GM21619 (cell line): ENCODE results near the gene LARGE1.

ENCODE experiments used
- ATAC-seq: cut with Tn5 transposase; IDR thresholded peaks from one replicate; pipeline ENCODE4 v1.9.1; 2021; ENCODE audit not compliant: unreplicated experiment

The LARGE1 gene

DNA sequence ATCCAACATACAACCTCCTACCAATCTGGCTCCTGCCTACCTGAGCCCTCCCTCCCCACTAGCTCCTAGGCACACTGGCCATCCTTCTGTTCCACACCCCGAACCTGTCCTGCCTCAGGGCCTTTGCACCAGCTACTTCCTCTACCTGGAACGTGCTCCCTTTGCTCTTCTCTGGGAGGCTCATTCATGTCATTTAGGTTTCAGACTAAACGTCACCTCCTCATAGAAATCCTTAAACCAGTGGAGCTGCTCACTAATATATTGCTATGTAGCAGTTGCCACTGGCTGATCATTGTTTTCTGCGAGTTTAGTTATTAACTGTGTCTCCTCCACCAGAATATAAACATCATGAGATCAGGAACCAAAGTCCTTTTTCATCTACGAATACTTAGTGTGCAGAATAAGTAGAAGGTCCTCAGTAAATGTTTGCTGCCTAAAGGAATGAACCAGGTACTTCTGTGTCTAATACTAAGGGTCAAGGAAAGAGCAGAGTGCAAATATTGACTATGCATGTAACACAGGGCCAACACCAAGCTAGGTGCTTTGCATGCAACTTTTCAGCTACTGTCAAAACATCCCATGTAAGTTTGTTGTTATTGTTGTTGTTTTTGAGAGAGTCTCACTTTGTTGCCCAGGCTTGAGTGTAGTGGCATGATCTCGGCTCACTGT, 584.5 kb downstream of the LARGE1 start:
- no peak for ATAC-seq

DNA sequence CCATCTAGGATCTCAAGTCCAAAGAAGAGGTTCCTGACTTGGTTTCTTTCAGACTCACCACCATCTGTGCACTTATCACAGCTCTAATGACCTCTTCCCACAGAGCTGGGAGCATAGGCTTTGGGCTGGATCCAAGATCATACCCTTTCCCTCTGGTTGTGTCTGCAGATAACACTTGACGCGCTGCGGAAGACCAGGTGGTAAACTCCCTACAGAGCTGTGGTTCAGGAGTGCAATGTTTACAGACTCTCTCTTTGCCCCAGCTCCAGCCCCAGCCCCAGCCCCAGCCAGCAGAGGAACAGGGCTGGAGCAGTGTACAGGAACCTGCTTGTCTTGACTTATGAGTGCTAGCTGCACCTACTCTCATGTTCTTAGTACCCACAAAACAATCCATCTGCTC, 587.7 kb downstream of the LARGE1 start:
- no peak for ATAC-seq

DNA sequence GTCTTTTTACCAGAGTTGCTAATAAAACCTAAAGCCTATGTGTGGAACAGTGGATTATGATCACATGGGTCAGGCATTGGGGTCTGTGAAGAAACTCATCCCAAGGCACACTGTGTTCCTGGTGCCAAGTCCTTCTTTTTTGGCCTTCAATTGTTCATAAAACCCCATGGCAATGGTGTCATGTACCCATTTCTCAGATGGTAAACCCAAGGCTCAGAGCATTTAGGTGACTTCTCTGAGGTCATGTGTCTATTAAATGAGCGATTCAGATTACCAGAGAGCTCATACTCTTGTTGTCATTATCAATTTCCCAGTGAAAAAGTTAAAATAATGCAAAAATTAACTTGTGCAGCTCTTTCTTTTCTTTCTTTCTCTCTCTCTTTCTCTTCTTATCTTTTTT, 589.3 kb downstream of the LARGE1 start:
- ATAC-seq = no peak

DNA sequence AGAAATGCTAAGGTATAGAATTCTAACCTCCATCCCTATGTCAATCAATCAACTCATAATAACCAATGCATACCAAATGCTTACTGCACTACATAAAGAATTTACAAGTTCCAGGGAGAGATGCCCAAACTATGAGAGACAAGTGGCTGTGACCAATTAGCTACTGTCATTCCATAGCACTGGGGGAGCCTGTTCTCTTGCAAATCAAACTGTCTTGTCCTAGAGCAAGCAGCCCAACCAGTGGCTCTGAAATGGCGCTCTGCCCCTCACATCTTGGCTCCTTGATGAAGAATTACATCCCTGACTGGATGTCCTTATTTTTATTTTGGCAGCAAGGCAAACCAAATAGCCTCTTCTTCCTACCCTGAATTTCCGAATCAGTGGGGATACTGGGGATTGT, 589.7 kb downstream of the LARGE1 start:
- no peak for ATAC-seq

DNA sequence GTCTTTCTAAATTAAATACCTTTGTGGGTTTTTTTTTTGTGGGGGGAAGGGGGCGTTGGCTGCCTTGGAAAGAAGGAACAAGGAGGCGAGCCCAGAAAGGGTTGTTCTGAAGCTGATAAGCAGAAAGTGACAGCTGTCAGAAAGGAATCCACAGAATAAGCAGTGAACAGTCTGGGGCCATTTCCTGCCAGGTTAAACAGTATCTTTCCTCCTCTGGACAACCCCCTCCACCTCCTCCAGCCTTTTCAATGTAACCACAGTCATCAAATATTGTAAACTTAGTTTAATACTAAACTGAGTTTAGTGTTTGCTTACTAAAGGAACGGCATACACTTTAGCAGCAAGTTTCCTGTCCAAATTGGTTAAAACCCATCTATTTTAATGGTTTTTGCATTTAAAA, 590.9 kb downstream of the LARGE1 start:
- ATAC-seq = no peak

DNA sequence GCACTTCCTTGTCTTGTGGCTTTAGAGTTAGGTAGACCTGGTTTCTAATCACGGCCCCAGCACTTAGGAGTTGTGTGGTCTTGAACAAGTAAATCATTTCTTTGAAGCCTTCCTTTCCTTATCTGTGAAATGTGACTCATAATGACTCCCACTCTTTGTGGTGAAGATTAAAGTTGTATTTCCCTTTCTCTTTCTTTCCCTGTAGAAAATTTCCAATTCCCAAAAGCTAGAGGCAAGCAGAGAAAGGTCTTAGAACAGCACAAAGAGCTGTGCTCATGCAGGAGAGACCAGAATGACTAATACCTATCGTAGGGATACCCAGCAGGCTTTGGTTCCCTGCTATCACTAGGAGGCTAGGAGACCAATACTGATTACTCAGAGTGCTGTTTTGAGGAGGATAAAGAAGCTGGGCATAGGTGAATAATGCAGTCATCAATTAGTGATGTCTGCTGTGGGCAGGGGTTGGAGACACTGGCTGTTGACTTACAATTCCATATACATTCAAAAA, 591.4 kb downstream of the LARGE1 start:
- no peak for ATAC-seq

DNA sequence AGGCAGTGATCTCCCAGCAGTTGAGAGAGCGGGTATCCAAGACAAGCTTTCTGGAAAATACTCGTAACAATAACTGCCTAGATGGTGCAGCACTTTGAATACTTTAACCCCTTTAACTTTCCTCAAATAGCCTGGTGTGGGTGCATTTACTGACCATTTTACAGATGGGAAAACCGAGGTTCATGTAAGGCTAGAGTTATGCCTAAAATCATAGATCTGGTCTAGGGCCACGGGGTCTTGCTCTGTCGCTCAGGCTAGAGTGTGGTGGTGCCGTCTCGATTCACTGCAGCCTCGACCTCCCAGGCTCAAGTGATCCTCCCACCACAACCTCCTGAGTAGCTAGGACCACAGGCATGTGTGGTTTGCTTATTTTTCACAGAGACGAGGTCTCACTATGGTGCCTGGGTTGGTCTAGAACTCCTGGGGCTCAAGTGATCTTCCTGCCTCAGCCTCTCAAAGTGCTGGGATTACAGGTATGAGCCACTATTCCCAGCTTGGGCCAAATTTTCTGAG, 592.9 kb downstream of the LARGE1 start:
- ATAC-seq = no peak

DNA sequence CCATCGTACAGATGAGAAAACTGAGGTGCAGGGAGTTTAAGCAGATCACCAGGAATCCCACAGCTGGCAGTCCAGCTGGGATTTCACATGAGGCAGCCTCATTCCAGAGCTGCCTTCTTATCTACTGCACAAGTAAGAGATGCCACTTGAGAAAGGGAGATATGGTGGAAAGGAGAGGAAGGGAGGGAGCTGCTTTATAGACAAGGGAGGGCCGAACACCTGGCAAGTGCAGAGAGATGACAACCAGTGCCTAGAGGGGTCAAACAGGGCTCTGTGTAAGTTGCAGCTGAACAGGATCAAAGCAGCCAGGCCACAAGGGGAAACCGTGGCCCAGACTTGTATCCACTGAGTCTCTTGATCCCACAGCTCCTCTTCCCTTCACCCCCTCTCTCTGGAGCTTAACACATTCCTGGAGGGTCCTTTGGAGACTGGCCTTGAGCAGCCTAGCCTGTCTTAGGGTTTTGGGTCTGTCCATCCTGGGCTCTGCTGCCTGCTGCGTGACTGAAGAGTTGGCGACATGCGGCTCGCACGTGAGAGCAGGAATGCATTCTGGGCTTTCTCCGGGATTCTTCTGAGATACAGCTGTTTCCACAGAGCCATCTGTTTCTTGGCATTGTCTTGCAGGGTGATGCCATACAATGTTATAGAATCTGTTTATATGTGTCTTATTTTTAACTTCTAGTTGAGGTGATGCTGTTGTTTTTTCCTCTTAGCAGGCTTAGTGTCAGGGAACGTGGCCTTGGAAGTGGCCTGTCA, 593.6 kb downstream of the LARGE1 start:
- ATAC-seq = no peak

DNA sequence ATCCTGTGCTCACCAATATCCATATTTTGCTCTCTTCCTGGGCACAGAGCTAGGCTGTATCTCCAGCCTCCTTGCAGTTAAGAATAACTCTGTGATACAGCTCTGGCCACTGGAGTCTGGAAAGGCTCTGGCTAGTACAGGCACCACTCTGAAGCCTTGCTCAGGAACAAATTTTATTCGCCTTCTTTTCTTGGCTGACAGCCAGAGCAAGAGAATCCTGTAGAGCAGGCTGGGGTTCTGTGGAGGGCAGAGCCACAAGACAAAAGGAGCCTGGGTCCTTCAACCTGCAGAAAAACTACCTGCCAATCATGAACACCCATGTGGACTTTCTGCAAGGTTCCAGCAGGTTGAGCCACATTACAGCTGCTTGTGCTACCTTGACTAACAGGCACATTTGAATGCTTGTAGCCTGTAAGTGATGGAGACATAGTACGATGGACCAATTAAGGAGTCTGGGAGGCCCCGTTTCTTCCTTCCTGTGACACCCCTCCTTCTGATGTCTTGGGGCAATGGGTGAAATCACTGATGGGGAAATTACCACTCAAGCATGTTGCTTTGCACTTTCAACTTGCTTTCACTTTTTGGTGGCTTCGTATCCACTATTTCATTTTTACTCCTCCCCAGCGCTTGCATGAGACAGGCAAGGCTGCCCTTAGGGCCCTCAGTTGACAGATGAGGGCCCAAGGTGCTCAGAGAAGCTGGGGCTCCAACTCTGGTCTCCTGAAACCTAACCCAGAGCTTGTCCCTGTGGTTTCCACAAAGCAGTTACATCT, 594.9 kb downstream of the LARGE1 start:
- ATAC-seq = no peak

DNA sequence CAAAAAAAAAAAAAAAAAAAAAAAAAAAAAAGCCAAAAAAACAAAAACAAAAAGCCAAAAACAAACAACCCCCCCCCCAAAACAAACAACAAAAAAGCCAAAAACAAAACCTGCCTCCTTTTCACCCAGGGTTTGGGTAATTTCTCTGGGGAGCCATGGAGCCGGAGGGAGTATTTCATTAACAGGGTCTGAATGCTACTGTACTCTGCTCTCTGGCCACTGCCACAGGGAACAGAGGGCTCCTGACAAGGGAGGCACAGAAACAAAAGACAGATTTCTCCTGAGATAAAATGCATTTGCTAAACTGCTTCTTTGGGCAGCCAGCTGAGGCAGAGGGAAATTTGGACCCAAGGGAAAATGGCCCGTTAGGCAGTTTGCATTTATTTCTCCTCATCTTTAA, 596.0 kb downstream of the LARGE1 start:
- no peak for ATAC-seq

DNA sequence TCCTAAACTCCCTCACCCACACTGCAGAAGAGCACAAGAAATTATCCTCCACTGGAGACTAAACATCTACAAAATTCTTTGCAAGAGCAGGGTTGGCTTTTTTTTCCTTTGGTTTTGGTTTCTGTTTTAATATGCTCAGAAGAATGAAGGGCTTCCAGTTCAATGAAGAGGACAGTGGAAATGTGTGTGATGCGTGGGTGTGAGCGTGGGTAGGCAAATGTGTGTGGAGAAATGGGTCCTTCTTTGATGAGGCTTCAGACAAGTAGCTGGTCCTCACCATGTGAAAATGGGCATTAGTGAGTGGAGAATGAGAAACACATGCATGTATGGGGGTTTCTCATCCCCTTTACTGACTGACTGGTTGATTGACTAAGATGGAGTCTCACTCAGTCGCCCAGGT, 598.8 kb downstream of the LARGE1 start:
- ATAC-seq = no peak

DNA sequence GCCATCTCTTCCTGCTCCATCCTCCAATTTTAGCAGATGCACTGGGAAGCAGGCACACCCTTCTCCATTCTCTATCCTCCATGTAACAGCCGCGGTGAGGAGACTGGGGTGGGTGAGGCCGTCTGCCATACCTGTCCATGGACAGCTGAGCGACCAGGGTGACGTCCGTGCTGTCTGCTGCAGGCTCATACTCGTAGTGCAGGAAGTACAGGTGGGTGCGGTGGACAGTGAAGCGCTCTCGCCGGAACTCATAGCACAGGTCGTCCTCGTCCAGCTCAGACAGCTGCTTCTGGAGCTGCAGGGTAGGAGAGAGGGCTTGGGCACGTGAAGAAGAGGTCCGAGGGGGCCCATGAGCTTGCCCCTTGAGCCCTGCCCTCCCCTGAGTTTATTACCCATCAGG, 604.3 kb downstream of the LARGE1 start:
- ATAC-seq = no peak

DNA sequence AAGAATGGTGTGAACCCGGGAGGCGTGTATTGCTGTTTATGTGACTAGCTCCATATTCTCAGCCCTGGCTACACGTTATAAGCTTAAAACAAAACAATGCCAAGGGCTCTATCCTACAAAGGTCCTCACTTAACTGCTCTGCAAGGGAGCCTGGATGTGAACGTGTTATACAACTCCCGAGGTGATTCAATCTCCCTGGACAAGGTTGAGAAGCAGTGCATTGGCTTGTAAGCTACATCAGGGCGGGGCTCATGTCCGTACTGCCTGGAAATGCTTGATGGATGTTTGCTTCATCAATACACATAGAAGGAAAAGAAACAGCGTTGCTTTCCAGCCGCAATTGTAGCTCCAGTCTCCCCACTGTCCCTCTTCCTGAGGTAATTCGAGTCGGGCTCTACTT, 605.2 kb downstream of the LARGE1 start:
- ATAC-seq = no peak

DNA sequence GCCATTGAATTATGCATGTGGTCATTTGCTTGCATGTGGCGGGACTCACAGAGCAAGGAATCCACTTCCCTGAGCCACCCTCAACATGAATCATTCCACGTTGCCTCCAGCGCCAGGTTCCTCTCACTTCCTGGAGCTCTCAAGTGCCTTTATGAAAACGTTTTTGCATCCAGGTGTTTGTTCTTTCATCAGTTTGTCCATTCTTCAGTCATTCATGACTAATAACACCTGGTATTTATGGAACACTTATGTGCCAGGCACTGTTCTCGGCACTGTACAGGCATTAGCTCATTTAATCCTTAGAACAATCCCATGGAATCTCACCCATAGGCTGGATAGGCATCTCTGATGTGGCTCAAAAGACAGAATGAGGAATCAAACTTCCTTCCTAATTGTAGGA, 606.0 kb downstream of the LARGE1 start:
- no peak for ATAC-seq

DNA sequence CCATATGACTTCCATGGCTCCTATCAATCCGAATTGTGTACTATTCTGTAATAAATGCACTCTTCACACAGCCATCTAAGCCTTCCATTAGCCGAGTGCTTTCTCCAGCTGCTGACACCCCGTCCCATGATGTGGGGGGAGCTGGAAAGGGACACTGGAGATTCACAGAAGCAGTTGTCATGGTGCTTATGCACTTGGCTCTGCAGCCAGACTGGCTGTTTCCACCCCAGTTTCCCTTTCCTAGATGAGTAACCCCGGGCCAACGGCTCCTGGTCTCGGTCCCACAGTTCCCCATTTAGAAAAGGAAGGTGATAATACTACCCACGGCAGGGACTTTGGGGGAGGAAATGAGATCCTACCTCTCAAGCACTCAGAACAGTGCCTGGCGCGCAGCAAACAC, 617.2 kb downstream of the LARGE1 start:
- ATAC-seq = no peak

DNA sequence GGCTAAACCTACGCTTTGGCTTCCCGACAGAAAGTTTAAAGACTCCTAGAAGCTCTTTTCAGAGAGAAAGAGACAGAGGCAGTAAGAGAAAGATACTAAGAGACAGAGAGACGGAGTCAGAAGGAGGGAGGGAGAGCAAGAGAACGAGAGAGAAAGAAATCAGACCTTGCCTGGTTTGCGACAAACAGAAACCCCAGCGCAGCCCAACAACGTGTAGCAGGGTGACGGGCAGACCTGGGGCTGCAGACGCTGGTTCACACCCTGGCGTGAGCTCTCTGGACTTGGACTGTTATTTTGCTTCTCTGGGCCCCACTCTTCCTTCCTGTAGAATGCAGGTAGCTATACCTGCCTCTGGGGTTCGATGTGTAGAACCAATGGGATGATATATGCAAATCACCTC, 617.7 kb downstream of the LARGE1 start:
- no peak for ATAC-seq

DNA sequence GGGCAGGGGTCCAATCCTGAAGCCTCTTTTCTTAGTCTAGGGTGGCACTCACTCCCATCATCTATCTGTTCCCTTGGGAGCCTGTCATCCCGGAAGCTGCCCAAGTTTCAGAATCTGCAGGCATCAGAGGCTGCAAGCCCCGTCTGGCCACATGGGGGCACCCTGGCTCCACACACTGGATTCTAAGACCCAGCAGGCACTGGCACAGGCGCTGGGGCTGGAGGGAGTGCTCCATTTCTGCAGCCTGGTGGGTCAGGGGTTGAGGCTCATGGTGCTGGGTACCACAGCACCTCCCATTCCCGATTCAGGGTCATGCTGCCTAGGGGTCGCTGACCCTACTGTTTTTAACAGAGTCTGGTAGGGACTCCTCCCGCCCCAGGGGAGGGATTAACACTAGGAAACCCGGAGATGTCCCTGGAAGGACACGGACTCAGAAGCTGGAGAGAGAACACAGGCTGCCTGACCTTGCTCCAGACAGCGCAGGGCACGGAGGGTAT, 618.2 kb downstream of the LARGE1 start:
- peak; percentile 37 for ATAC-seq

DNA sequence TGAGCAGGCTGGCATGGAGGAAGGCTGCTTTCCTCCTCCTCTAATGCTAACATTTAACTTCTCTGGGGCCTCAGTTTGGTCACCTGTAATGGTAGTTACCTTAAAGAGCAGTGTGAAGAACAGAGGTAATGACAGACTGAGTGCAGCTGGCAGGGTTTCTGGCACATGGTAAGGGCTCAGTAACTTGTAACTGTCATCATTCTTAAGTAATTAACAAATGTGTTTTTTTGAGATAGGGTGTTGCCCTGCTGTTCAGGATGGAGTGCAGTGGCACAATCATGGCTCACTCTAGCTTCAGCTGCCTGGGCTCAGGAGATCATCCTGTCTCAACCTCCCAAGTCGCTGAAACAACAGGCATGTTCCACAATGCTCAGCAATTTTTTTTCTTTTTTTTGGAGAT, 620.1 kb downstream of the LARGE1 start:
- ATAC-seq = no peak

DNA sequence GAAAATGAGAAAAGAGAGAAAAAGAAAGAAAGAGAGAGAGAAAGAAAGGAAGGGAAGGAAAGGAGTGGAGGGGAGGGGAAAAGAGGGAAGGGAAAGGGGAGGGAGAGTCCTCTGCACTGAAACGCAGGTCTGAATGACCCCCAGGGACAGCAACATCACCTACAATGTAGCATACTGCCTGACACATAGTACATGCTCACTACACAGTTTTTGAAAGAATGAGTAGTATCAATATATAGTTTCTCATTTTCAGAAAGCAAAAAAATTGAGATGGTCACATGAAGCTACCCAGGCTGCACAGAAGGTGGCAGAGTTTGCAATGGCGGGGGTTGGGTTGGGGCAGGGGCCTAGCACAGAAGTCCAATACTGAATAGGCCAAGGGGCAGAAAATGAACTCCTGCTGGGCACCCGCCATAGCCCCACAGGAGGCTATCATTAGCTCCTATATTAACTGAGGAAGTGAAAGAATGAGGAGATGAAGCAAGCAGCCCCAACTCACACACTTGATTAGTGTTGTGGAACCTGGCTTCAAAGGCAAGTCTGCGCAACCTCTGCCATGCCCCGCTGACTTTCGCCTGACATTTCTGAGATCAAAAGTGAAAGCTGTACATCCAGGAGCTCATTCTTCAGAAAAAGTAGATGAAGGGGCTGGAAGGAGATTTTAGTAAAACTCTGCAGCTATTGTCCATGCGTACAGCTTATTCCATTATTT, 620.9 kb downstream of the LARGE1 start:
- ATAC-seq = peak; percentile 86

DNA sequence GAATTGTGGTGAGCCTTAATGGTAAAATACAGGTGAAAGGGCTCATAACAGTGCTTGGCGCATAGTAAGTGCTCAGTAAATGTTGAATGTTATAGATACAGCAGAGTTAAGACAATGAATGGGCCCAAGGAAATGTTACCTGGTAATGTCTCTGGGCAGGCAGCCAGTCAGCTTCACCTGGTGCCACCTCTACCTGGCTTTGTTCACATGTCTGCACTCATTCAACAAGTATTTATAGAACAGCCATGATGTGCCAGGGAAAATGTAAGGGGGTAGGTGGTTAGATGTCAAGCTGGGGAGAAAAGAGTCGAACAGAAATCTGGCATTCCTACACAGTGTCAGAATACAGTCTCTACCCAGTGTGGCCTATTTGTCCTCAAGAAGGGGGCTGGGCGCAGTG, 623.3 kb downstream of the LARGE1 start:
- no peak for ATAC-seq

DNA sequence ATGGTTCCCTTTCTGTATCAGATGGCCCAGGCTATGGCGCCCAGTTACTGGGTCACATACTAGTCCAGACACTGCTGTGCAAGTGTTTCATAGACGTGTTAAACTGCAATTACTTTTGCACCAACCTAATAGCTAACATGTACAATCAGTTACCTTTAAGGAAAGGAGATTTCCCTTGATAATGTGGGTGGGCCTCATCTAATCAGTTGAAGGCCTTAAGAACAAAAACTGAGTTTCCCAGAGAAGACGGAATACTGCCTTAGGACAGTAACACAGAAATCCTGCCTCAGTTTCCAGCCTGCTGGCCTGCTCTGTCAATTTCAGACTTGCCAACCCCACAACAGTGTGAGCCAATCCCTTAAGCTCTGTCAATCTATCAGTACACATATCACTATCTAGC, 632.2 kb downstream of the LARGE1 start:
- no peak for ATAC-seq
